Hepatocyte (in vitro differentiated cells): ENCODE data around the gene SGCD. TPM values are rescaled to one million over a fixed set of nuclear protein-coding genes. Genes with fewer than 3 reads are reported as not detected.

Experiments used
- DNase-seq: peaks from one replicate; pipeline ENCODE4 v3.0.0-alpha.2; 2016; ENCODE audit warnings: low spot score
- H2AFZ ChIP-seq: fragments of 200-600 bp; sonication (generic); 2 replicates; pipeline ENCODE4 v1.6.0; 2016; ENCODE audit warnings: antibody characterized with exemption, mild to moderate bottlenecking
- H3K27ac ChIP-seq: fragments of 200-600 bp; sonication (generic); 2 replicates; pipeline ENCODE4 v1.5.1; 2016; ENCODE audit warnings: mild to moderate bottlenecking
- H3K27me3 ChIP-seq: fragments of 200-600 bp; sonication (generic); 2 replicates; pipeline ENCODE4 v1.6.1; 2016
- H3K36me3 ChIP-seq: fragments of 200-600 bp; sonication (generic); replicated peaks from 2 replicates; pipeline ENCODE4 v1.5.1; 2016; ENCODE audit warnings: low read depth; ENCODE audit not compliant: insufficient read depth
- H3K4me1 ChIP-seq: fragments of 200-600 bp; sonication (generic); 2 replicates; pipeline ENCODE4 v1.5.1; 2016; ENCODE audit warnings: mild to moderate bottlenecking, moderate library complexity; ENCODE audit not compliant: insufficient read depth
- H3K4me2 ChIP-seq: fragments of 200-600 bp; sonication (generic); 2 replicates; pipeline ENCODE4 v1.6.0; 2016
- H3K4me3 ChIP-seq: fragments of 200-600 bp; sonication (generic); 2 replicates; pipeline ENCODE4 v1.5.1; 2016; ENCODE audit warnings: mild to moderate bottlenecking
- H3K79me2 ChIP-seq: fragments of 200-600 bp; sonication (generic); 2 replicates; pipeline ENCODE4 v1.6.0; 2017; ENCODE audit warnings: mild to moderate bottlenecking
- H3K9me2 ChIP-seq: fragments of 200-600 bp; sonication (generic); replicated peaks from 2 replicates; pipeline ENCODE4 v1.6.0; 2017; ENCODE audit warnings: mild to moderate bottlenecking; ENCODE audit not compliant: insufficient read depth
- H3K9me3 ChIP-seq: fragments of 200-600 bp; sonication (generic); 2 replicates; pipeline ENCODE4 v1.5.1; 2016; ENCODE audit warnings: low read depth, mild to moderate bottlenecking
- H4K20me1 ChIP-seq: fragments of 200-600 bp; sonication (generic); 2 replicates; pipeline ENCODE4 v1.6.0; 2016; ENCODE audit warnings: mild to moderate bottlenecking; ENCODE audit not compliant: insufficient read depth, poor library complexity, severe bottlenecking
- EZH2 ChIP-seq: fragments of 200-600 bp; sonication (generic); IDR thresholded peaks from 2 replicates; pipeline ENCODE4 v1.6.1; 2016; ENCODE audit warnings: antibody characterized with exemption, mild to moderate bottlenecking, borderline replicate concordance
- EZH2phosphoT487 ChIP-seq: fragments of 200-600 bp; sonication (generic); IDR thresholded peaks from one replicate; pipeline ENCODE4 v1.6.1; 2018; ENCODE audit warnings: antibody characterized with exemption, mild to moderate bottlenecking, low read depth, moderate library complexity; ENCODE audit not compliant: unreplicated experiment, severe bottlenecking
- WGBS: methylation state at CpG from one replicate; pipeline ENCODE4 v1.1.6; 2016; ENCODE audit warnings: low lambda C conversion rate; ENCODE audit errors: missing lambda C conversion rate; 5-methylcytosine and 5-hydroxymethylcytosine counted together
- polyA plus RNA-seq: library from polyadenylated mRNA; unstranded; fragments of >200 nt; fragmentation: Nextera tagmentation; extraction: Ambion mirVana; gene quantifications from 2 replicates; pipeline ENCODE4 v1.2.1, GENCODE V29; 2016
- total RNA-seq: library from RNA; depleted of rRNA; stranded (reverse); fragments of >200 nt; gene quantifications from 2 replicates; pipeline ENCODE4 v1.2.3, GENCODE V29; 2014
- TF ChIP-seq, protein P1 (sequence below): fragments of 200-600 bp; sonication (generic); IDR thresholded peaks from 2 replicates; pipeline ENCODE4 v1.5.1; 2016; ENCODE audit warnings: antibody characterized with exemption, mild to moderate bottlenecking; ENCODE audit not compliant: poor library complexity

SGCD gene
- total and polyA plus RNA-seq, 2 experiments from 2014 or later, result 3.8 to 8.8 TPM

DNA sequence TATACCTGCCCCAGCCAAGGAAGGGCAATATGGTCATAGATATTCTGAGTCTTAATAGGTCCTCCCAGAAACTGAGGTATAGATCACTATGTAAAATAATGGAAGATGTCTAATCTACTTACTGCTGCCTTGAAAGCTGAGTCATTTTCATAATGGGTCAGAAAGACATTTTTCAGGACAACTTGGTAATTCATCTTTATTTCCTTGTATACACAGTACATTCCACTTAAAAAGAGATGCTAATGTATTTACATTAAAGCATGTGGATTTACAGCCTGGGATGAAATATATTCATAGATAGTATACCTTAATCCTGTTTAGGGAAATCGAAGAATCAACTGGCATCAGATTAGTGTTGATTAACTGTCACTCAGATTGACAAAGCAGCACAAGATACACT, 304.0 kb downstream of the SGCD start:
- H4K20me1 ChIP-seq, result no peaks in the 10 kb centered on the region
- H2AFZ ChIP-seq, result no peak overlapping the region
- no peak overlapping the region for H3K27ac ChIP-seq
- no peaks in the 10 kb centered on the region for H3K36me3 ChIP-seq
- H3K4me1 ChIP-seq, result no peaks in the 10 kb centered on the region
- H3K79me2 ChIP-seq, result no peaks in the 10 kb centered on the region
- no peak overlapping the region for H3K4me3 ChIP-seq
- no peaks in the 10 kb centered on the region for H3K9me2 ChIP-seq
- DNase-seq, result no peak
- no peak overlapping the region for H3K4me2 ChIP-seq
- TF ChIP-seq, protein P1, sequence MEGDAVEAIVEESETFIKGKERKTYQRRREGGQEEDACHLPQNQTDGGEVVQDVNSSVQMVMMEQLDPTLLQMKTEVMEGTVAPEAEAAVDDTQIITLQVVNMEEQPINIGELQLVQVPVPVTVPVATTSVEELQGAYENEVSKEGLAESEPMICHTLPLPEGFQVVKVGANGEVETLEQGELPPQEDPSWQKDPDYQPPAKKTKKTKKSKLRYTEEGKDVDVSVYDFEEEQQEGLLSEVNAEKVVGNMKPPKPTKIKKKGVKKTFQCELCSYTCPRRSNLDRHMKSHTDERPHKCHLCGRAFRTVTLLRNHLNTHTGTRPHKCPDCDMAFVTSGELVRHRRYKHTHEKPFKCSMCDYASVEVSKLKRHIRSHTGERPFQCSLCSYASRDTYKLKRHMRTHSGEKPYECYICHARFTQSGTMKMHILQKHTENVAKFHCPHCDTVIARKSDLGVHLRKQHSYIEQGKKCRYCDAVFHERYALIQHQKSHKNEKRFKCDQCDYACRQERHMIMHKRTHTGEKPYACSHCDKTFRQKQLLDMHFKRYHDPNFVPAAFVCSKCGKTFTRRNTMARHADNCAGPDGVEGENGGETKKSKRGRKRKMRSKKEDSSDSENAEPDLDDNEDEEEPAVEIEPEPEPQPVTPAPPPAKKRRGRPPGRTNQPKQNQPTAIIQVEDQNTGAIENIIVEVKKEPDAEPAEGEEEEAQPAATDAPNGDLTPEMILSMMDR, result no peak
- TF ChIP-seq EZH2 (no peak), EZH2phosphoT487 (no peak)
- no peaks in the 10 kb centered on the region for H3K9me3 ChIP-seq
- H3K27me3 ChIP-seq, result no peaks in the 10 kb centered on the region
- WGBS, result 83% methylated on average over 1 of the region's 1 CpG

DNA sequence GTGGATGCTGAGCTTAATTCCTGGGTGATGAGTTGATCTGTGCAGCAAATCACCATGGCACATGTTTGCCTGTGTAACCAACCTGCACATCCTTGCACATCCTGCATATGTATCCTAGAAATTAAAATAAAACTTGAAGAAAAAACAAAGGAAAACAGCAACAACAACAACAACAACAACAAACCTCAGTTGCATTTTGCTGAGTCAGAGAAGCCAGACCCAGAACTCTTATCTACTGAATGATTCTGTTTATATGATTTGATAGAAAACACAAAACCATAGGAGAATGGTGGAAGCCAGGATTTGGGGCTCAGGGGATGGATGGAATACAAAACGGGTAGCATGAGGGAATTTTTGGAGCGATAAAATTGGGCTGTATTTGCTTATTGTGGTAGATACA, 307.3 kb downstream of the SGCD start:
- Histone ChIP-seq H3K79me2 (no peaks in the 10 kb centered on the region), H2AFZ (no peak overlapping the region), H3K27me3 (no peaks in the 10 kb centered on the region), H4K20me1 (no peaks in the 10 kb centered on the region), H3K36me3 (no peaks in the 10 kb centered on the region), H3K9me2 (no peaks in the 10 kb centered on the region), H3K4me1 (no peaks in the 10 kb centered on the region), H3K4me2 (no peak overlapping the region), H3K27ac (no peak overlapping the region), H3K9me3 (no peaks in the 10 kb centered on the region), H3K4me3 (no peak overlapping the region)
- WGBS, result 95% methylated on average over 2 of the region's 2 CpGs
- no peak for DNase-seq
- TF ChIP-seq, protein P1, result no peak
- TF ChIP-seq EZH2phosphoT487 (no peak), EZH2 (no peak)

DNA sequence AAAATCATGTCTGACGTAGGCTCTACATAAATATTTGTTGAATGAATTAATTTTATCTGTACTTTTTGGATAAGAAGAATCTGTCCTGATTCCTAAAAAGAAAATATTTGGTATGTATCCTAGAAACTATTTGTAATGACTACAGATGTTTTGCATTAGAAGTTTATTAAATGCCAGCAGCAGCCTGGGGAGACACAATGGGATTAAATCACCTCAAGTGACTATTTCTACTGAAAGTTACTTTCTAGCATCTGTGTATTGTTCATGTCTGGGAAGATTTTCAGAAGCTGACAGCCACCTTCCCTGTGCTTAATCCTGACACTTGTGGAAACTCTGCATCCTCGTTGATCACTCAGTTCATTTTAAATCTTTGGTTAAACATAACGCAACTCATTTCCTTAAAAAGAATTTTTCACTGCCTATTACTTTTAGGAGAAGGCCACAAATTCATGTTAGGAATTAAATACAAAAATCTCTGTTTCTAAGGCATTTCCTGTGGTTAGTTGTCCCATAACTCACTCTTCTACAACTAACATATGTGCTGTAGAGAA, 313.8 kb downstream of the SGCD start:
- Histone ChIP-seq H2AFZ (no peak overlapping the region), H3K27me3 (no peaks in the 10 kb centered on the region), H3K79me2 (no peaks in the 10 kb centered on the region), H4K20me1 (no peaks in the 10 kb centered on the region), H3K27ac (no peak overlapping the region), H3K36me3 (no peaks in the 10 kb centered on the region), H3K9me3 (no peaks in the 10 kb centered on the region), H3K4me3 (no peak overlapping the region), H3K9me2 (no peaks in the 10 kb centered on the region), H3K4me2 (no peak overlapping the region), H3K4me1 (no peaks in the 10 kb centered on the region)
- DNase-seq, result no peak
- WGBS, result 54% methylated on average over 3 of the region's 3 CpGs
- TF ChIP-seq EZH2phosphoT487 (no peak), EZH2 (no peak)
- TF ChIP-seq, protein P1, result no peak

DNA sequence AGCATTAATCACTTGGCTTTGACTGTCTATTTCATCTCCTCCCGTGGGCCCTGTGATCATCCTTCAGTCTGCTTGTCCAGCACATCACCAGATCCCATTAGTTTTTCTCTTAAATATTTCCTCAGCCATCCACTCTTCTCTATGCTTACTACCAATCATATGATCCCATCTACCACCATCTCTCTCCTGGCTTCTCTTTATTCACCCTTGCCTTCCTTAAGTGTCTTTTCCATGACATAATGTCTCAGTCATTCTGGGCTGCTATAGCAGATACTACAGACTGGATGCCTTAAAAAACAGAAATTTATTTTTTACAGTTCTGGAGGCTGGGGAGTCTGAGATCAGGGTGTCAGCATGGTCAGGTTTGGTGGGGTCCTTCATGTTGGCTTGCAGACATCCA, 314.7 kb downstream of the SGCD start:
- H2AFZ ChIP-seq, result no peak overlapping the region

More for the DNA sequence above, 314.7 kb downstream of the SGCD start:
- WGBS, result 78% methylated on average over 1 of the region's 1 CpG
- no peaks in the 10 kb centered on the region for H3K36me3 ChIP-seq
- DNase-seq, result no peak
- H3K79me2 ChIP-seq, result no peaks in the 10 kb centered on the region
- no peaks in the 10 kb centered on the region for H3K9me2 ChIP-seq
- H3K4me2 ChIP-seq, result no peak overlapping the region
- no peaks in the 10 kb centered on the region for H3K9me3 ChIP-seq
- TF ChIP-seq EZH2phosphoT487 (no peak), EZH2 (no peak)
- TF ChIP-seq, protein P1, result no peak
- no peaks in the 10 kb centered on the region for H4K20me1 ChIP-seq
- no peaks in the 10 kb centered on the region for H3K4me1 ChIP-seq
- no peak overlapping the region for H3K4me3 ChIP-seq
- H3K27me3 ChIP-seq, result no peaks in the 10 kb centered on the region
- H3K27ac ChIP-seq, result no peak overlapping the region
